ENCODE data around the gene GALP.
A peak's percentile ranks its signal among the peaks of the same experiment; 100 is the strongest.
"Not testable (repeated sequence)": the region's sequence is repeated elsewhere in the genome, so short reads cannot be mapped to it uniquely, and the experiment has no call there.

Gene GALP

GRCh38 chr19:56207581-56207980, 31.8 kb downstream of the GALP start:
- not testable (repeated sequence) for H3K4me1 ChIP-seq (ENCODE audit: control insufficient read depth, insufficient read depth, low read length); H3K4me3 ChIP-seq (ENCODE audit: low read length); H3K9ac ChIP-seq (ENCODE audit: low read length); H3K27ac ChIP-seq (ENCODE audit: low read depth, low read length); H3K27me3 ChIP-seq (ENCODE audit: control insufficient read depth, insufficient read depth, low read length); H3K36me3 ChIP-seq (ENCODE audit: control insufficient read depth, insufficient read depth, low read length)

GRCh38 chr19:56209091-56209490, 33.3 kb downstream of the GALP start:
- H3K36me3 ChIP-seq (ENCODE audit: control insufficient read depth, insufficient read depth, low read length), result no peaks in the 10 kb centered on the region
- no peak overlapping the region for H3K9ac ChIP-seq (ENCODE audit: low read length)
- no peaks in the 10 kb centered on the region for H3K27me3 ChIP-seq (ENCODE audit: control insufficient read depth, insufficient read depth, low read length)

GRCh38 chr19:56210036-56210435, 34.2 kb downstream of the GALP start:
- H3K36me3 ChIP-seq (ENCODE audit: control insufficient read depth, insufficient read depth, low read length); H3K9ac ChIP-seq (ENCODE audit: low read length); H3K4me1 ChIP-seq (ENCODE audit: control insufficient read depth, insufficient read depth, low read length); H3K27me3 ChIP-seq (ENCODE audit: control insufficient read depth, insufficient read depth, low read length); H3K4me3 ChIP-seq (ENCODE audit: low read length); H3K27ac ChIP-seq (ENCODE audit: low read depth, low read length): not testable (repeated sequence)

More at GRCh38 chr19:56209091-56209490, 33.3 kb downstream of the GALP start:
- Histone ChIP-seq H3K27ac (ENCODE audit: low read depth, low read length) (no peak overlapping the region), H3K4me1 (ENCODE audit: control insufficient read depth, insufficient read depth, low read length) (no peaks in the 10 kb centered on the region), H3K4me3 (ENCODE audit: low read length) (no peak overlapping the region)

- no peaks in the 10 kb centered on the region for H3K27me3 ChIP-seq (ENCODE audit: control insufficient read depth, insufficient read depth, low read length)
- no peak overlapping the region for H3K27ac ChIP-seq (ENCODE audit: low read depth, low read length)
- no peak overlapping the region for H3K4me3 ChIP-seq (ENCODE audit: low read length)
- no peak overlapping the region for H3K9ac ChIP-seq (ENCODE audit: low read length)
- H3K4me1 ChIP-seq (ENCODE audit: control insufficient read depth, insufficient read depth, low read length), result no peaks in the 10 kb centered on the region
- no peaks in the 10 kb centered on the region for H3K36me3 ChIP-seq (ENCODE audit: control insufficient read depth, insufficient read depth, low read length)
Measured at GRCh38 chr19:56211718-56212117, 35.9 kb downstream of the GALP start.

GRCh38 chr19:56217039-56217949, 41.5 kb downstream of the GALP start:
- no peak overlapping the region for H3K27ac ChIP-seq (ENCODE audit: low read depth, low read length)
- no peaks in the 10 kb centered on the region for H3K4me1 ChIP-seq (ENCODE audit: control insufficient read depth, insufficient read depth, low read length)
- H3K4me3 ChIP-seq (ENCODE audit: low read length), result peak overlapping the region; percentile 33
- no peaks in the 10 kb centered on the region for H3K36me3 ChIP-seq (ENCODE audit: control insufficient read depth, insufficient read depth, low read length)
- no peak overlapping the region for H3K9ac ChIP-seq (ENCODE audit: low read length)
- H3K27me3 ChIP-seq (ENCODE audit: control insufficient read depth, insufficient read depth, low read length), result no peaks in the 10 kb centered on the region

GRCh38 chr19:56218961-56219360, 43.2 kb downstream of the GALP start:
- no peak overlapping the region for H3K4me3 ChIP-seq (ENCODE audit: low read length)
- no peaks in the 10 kb centered on the region for H3K36me3 ChIP-seq (ENCODE audit: control insufficient read depth, insufficient read depth, low read length)
- no peak overlapping the region for H3K9ac ChIP-seq (ENCODE audit: low read length)
- H3K27me3 ChIP-seq (ENCODE audit: control insufficient read depth, insufficient read depth, low read length), result no peaks in the 10 kb centered on the region
- no peaks in the 10 kb centered on the region for H3K4me1 ChIP-seq (ENCODE audit: control insufficient read depth, insufficient read depth, low read length)
- no peak overlapping the region for H3K27ac ChIP-seq (ENCODE audit: low read depth, low read length)

- not testable (repeated sequence) for H3K27me3 ChIP-seq (ENCODE audit: control insufficient read depth, insufficient read depth, low read length); H3K27ac ChIP-seq (ENCODE audit: low read depth, low read length); H3K4me3 ChIP-seq (ENCODE audit: low read length); H3K4me1 ChIP-seq (ENCODE audit: control insufficient read depth, insufficient read depth, low read length); H3K9ac ChIP-seq (ENCODE audit: low read length); H3K36me3 ChIP-seq (ENCODE audit: control insufficient read depth, insufficient read depth, low read length)
Measured at GRCh38 chr19:56221442-56221841, 45.6 kb downstream of the GALP start.

GRCh38 chr19:56221851-56222250, 46.0 kb downstream of the GALP start:
- Histone ChIP-seq H3K4me1 (ENCODE audit: control insufficient read depth, insufficient read depth, low read length) (no peaks in the 10 kb centered on the region), H3K9ac (ENCODE audit: low read length) (no peak overlapping the region), H3K27me3 (ENCODE audit: control insufficient read depth, insufficient read depth, low read length) (no peaks in the 10 kb centered on the region), H3K27ac (ENCODE audit: low read depth, low read length) (no peak overlapping the region), H3K36me3 (ENCODE audit: control insufficient read depth, insufficient read depth, low read length) (no peaks in the 10 kb centered on the region), H3K4me3 (ENCODE audit: low read length) (no peak overlapping the region)

- no peak overlapping the region for H3K27ac ChIP-seq (ENCODE audit: low read depth, low read length)
- H3K36me3 ChIP-seq (ENCODE audit: control insufficient read depth, insufficient read depth, low read length), result no peaks in the 10 kb centered on the region
- no peak overlapping the region for H3K4me3 ChIP-seq (ENCODE audit: low read length)
- H3K27me3 ChIP-seq (ENCODE audit: control insufficient read depth, insufficient read depth, low read length), result no peaks in the 10 kb centered on the region
- H3K4me1 ChIP-seq (ENCODE audit: control insufficient read depth, insufficient read depth, low read length), result no peaks in the 10 kb centered on the region
- H3K9ac ChIP-seq (ENCODE audit: low read length), result no peak overlapping the region
Measured at GRCh38 chr19:56222901-56223300, 47.1 kb downstream of the GALP start.

GRCh38 chr19:56223481-56223880, 47.7 kb downstream of the GALP start:
- H3K4me3 ChIP-seq (ENCODE audit: low read length), result no peak overlapping the region
- no peaks in the 10 kb centered on the region for H3K27me3 ChIP-seq (ENCODE audit: control insufficient read depth, insufficient read depth, low read length)

More at GRCh38 chr19:56223481-56223880, 47.7 kb downstream of the GALP start:
- Histone ChIP-seq H3K36me3 (ENCODE audit: control insufficient read depth, insufficient read depth, low read length) (no peaks in the 10 kb centered on the region), H3K4me1 (ENCODE audit: control insufficient read depth, insufficient read depth, low read length) (no peaks in the 10 kb centered on the region), H3K9ac (ENCODE audit: low read length) (no peak overlapping the region), H3K27ac (ENCODE audit: low read depth, low read length) (no peak overlapping the region)

Data from rectal smooth muscle tissue (tissue), 1 donor.